Neuronal stem cell (in vitro differentiated cells): Measurements from ENCODE around the gene PRR16.

Experiments used
- DNase-seq: peaks from one replicate; pipeline ENCODE4 v3.0.0-alpha.2; 2013; ENCODE audit warnings: low spot score
- H2AFZ ChIP-seq: one replicate; pipeline ENCODE4 v1.6.1; 2013; ENCODE audit warnings: mild to moderate bottlenecking, low read length, inconsistent platforms
- H2AK5ac ChIP-seq: 2 replicates; pipeline ENCODE4 v1.6.1; 2013; ENCODE audit warnings: low read depth, mild to moderate bottlenecking, inconsistent platforms, low read length, moderate library complexity, mixed read lengths
- H2BK120ac ChIP-seq: 2 replicates; pipeline ENCODE4 v1.6.1; 2013; ENCODE audit warnings: low read depth, mild to moderate bottlenecking, inconsistent platforms, low read length, moderate library complexity, mixed read lengths
- H2BK12ac ChIP-seq: one replicate; pipeline ENCODE4 v1.6.1; 2013; ENCODE audit warnings: low read length, inconsistent platforms
- H2BK15ac ChIP-seq: 2 replicates; pipeline ENCODE4 v1.6.1; 2013; ENCODE audit warnings: mild to moderate bottlenecking, low read length, inconsistent platforms, mixed read lengths
- H2BK5ac ChIP-seq: one replicate; pipeline ENCODE4 v1.6.1; 2013; ENCODE audit warnings: inconsistent platforms, mild to moderate bottlenecking, low read length, moderate library complexity
- H3K14ac ChIP-seq: one replicate; pipeline ENCODE4 v1.6.1; 2013; ENCODE audit warnings: low read length, inconsistent platforms
- H3K18ac ChIP-seq: 2 replicates; pipeline ENCODE4 v1.6.1; 2013; ENCODE audit warnings: low read length, inconsistent platforms
- H3K23ac ChIP-seq: 2 replicates; pipeline ENCODE4 v1.6.1; 2013; ENCODE audit warnings: low read depth, mild to moderate bottlenecking, mixed read lengths, low read length, inconsistent platforms; ENCODE audit not compliant: poor library complexity
- H3K27ac ChIP-seq: replicated peaks from 3 replicates; pipeline ENCODE4 v1.5.1; 2013; ENCODE audit warnings: low read length, inconsistent platforms
- H3K27me3 ChIP-seq, 3 experiments: 2 replicates each; pipeline ENCODE4 v1.6.1; 2013; ENCODE audit warnings: low read length in 3 of 3, mild to moderate bottlenecking in 2 of 3, inconsistent platforms in 1 of 3, low read depth in 1 of 3, mixed read lengths in 1 of 3, moderate library complexity in 1 of 3; ENCODE audit not compliant: control insufficient read depth in 3 of 3, insufficient read depth in 3 of 3
- H3K36me3 ChIP-seq, 2 donors: replicated peaks in 1 of 2; 2 replicates each; pipeline ENCODE4 v1.6.1; 2013; ENCODE audit warnings: low read length in 2 of 2; ENCODE audit not compliant: control insufficient read depth in 2 of 2, insufficient read depth in 2 of 2
- H3K4ac ChIP-seq: 2 replicates; pipeline ENCODE4 v1.6.1; 2013; ENCODE audit warnings: inconsistent platforms, mild to moderate bottlenecking, low read length, moderate library complexity
- H3K4me1 ChIP-seq, 2 donors: 1 replicate in 1 of 2; 2 replicates in 1 of 2; pipeline ENCODE4 v1.6.1; 2013; ENCODE audit warnings: low read length in 2 of 2, low read depth in 1 of 2; ENCODE audit not compliant: control insufficient read depth in 2 of 2, insufficient read depth in 1 of 2
- H3K4me2 ChIP-seq: one replicate; pipeline ENCODE4 v1.6.1; 2013; ENCODE audit warnings: mild to moderate bottlenecking, low read length, inconsistent platforms; ENCODE audit not compliant: insufficient read depth, poor library complexity, severe bottlenecking
- H3K4me3 ChIP-seq, 2 donors: 2 replicates each; pipeline ENCODE4 v1.5.1; 2013; ENCODE audit warnings: low read length in 2 of 2, mild to moderate bottlenecking in 2 of 2, inconsistent platforms in 1 of 2, moderate library complexity in 1 of 2
- H3K79me1 ChIP-seq: one replicate; pipeline ENCODE4 v1.6.1; 2013; ENCODE audit warnings: low read depth, mild to moderate bottlenecking, inconsistent platforms, low read length, moderate library complexity
- H3K9ac ChIP-seq: one replicate; pipeline ENCODE4 v1.6.1; 2013; ENCODE audit warnings: mild to moderate bottlenecking, low read depth, low read length, inconsistent platforms; ENCODE audit not compliant: poor library complexity
- H3K9me3 ChIP-seq, 2 donors: replicated peaks in 1 of 2; 2 replicates each; pipeline versions ENCODE3 to v1.6.1; 2013; ENCODE audit warnings: low read length in 2 of 2, mild to moderate bottlenecking in 2 of 2, inconsistent platforms in 1 of 2, low read depth in 1 of 2, mixed read lengths in 1 of 2, moderate library complexity in 1 of 2; ENCODE audit not compliant: control insufficient read depth in 2 of 2, insufficient read depth in 1 of 2
- H4K8ac ChIP-seq: one replicate; pipeline ENCODE4 v1.6.1; 2013; ENCODE audit warnings: low read depth, mild to moderate bottlenecking, inconsistent platforms, low read length, moderate library complexity
- H4K91ac ChIP-seq: one replicate; pipeline ENCODE4 v1.6.1; 2013; ENCODE audit warnings: low read length, low read depth, mild to moderate bottlenecking, inconsistent platforms; ENCODE audit not compliant: poor library complexity
- WGBS, 2 donors: extraction: QIAGEN DNeasy Blood & Tissue Kit; methylation state at CpG; one replicate each; pipeline ENCODE4 v1.1.7; 2013; ENCODE audit warnings: missing lambda C conversion rate in 2 of 2, mixed read lengths in 1 of 2; ENCODE audit not compliant: insufficient read length in 2 of 2, insufficient replicate concordance in 1 of 2; ENCODE audit errors: extremely low coverage in 2 of 2; 5-methylcytosine and 5-hydroxymethylcytosine counted together

The PRR16 gene

GRCh38 chr5:120507800-120508463 is 43.8 kb downstream of the PRR16 start:
- no peak overlapping the region for H2BK12ac ChIP-seq
- DNase-seq = no peak
- H3K36me3 ChIP-seq = no peaks in the 10 kb centered on the region
- H3K79me1 ChIP-seq = no peaks in the 10 kb centered on the region
- H2AK5ac ChIP-seq = no peak overlapping the region
- H2BK15ac ChIP-seq = no peak overlapping the region
- no peak overlapping the region for H3K9ac ChIP-seq
- no peak overlapping the region for H2BK5ac ChIP-seq
- H2AFZ ChIP-seq = peak overlapping the region; percentile 6
- H4K91ac ChIP-seq = no peak overlapping the region
- H3K27me3 ChIP-seq = no peaks in the 10 kb centered on the region
- no peak overlapping the region for H3K23ac ChIP-seq
- H3K14ac ChIP-seq = no peak overlapping the region
- no CpG with 5 or more reads among the region's 2 CpGs for WGBS, 2 donors
- no peak overlapping the region for H3K4me2 ChIP-seq
- H3K9me3 ChIP-seq = no peaks in the 10 kb centered on the region
- no peak overlapping the region for H3K4ac ChIP-seq
- no peak overlapping the region for H4K8ac ChIP-seq
- H3K18ac ChIP-seq = no peak overlapping the region
- H3K4me1 ChIP-seq = peaks cover 5 to 12% of the 10 kb centered on the region in 2 donors
- no peak overlapping the region for H2BK120ac ChIP-seq
- no peak overlapping the region for H3K27ac ChIP-seq
- no peak overlapping the region for H3K4me3 ChIP-seq

GRCh38 chr5:120509053-120509452 is 45.0 kb downstream of the PRR16 start:
- Histone ChIP-seq H2BK12ac (no peak overlapping the region), H3K36me3 (no peaks in the 10 kb centered on the region), H3K23ac (no peak overlapping the region), H3K14ac (no peak overlapping the region), H3K4me3 (no peak overlapping the region), H3K9me3 (no peaks in the 10 kb centered on the region), H3K27ac (no peak overlapping the region), H3K4me2 (no peak overlapping the region), H3K4me1 (peaks cover 5 to 14% of the 10 kb centered on the region in 2 donors), H2BK15ac (no peak overlapping the region), H2AFZ (no peak overlapping the region), H3K18ac (no peak overlapping the region), H4K91ac (no peak overlapping the region), H2AK5ac (no peak overlapping the region), H2BK5ac (no peak overlapping the region), H2BK120ac (no peak overlapping the region), H3K9ac (no peak overlapping the region), H3K27me3 (no peaks in the 10 kb centered on the region), H4K8ac (no peak overlapping the region), H3K79me1 (no peaks in the 10 kb centered on the region), H3K4ac (no peak overlapping the region)
- WGBS, 2 donors = no CpG with 5 or more reads among the region's 3 CpGs
- no peak for DNase-seq

DNA sequence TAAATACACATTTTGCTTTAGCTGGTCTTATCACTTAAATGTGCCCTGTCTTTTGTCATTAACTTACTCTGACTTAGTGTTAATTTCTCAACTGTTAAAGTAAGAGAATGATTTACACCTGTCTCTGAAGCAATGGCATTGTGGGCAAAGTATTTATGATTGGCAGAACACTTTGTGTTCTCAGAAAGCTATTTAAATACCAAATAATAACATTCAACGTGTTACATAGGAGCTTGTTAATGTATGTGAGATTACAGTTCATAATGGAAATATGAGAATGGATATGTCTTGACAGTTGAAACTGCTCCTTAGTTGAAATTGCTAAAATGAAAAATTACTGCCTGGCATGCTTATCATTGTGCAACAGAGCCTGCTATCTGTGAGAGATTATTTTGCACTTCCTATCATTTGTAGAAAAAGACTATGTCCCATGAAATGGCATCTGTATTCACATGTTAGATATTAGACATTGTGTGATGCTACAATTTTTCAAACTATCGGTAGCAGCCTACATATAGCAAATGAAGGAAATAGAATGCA is 46.1 kb downstream of the PRR16 start:
- WGBS, 2 donors = no CpG with 5 or more reads among the region's 2 CpGs

DNA sequence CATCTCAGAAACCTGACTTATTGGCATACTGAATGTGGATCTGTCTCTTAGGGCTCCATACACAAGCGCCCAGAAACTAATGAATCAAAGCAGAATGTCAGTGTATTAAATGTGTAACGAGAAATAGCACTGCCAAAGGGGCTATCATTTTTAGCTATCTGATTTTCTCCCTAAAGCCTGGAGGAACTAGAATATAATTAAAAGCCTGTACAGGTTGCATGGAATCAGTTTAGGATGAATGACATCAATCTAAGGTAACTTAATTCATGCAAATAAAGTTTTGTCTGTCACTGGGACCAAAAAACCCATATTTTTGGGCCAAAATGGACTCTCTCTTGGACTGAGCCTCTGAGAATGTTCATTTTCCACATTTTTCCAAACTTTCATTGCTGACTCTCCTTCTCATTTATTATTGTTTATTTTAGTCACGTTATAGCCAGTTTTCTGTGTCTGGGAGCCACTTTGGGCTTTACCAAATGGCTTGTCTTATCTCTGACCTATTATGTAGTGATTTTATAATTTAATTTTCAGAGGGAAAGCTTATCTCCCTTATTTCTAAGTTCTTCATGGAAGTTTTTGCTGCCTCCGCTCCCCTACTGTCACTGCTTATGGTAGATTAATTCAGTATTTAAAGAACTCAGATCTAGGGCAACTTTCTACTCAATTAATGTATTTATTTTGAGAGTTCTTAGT is 47.0 kb downstream of the PRR16 start:
- no peaks in the 10 kb centered on the region for H3K79me1 ChIP-seq
- no peaks in the 10 kb centered on the region for H3K27me3 ChIP-seq
- no peak overlapping the region for H2AK5ac ChIP-seq
- H4K8ac ChIP-seq = no peak overlapping the region
- H2BK15ac ChIP-seq = no peak overlapping the region
- DNase-seq = no peak
- H2AFZ ChIP-seq = no peak overlapping the region
- no peak overlapping the region for H3K23ac ChIP-seq
- no peaks in the 10 kb centered on the region for H3K36me3 ChIP-seq
- H3K18ac ChIP-seq = no peak overlapping the region
- WGBS, 2 donors = no CpG with 5 or more reads among the region's 4 CpGs
- no peak overlapping the region for H3K9ac ChIP-seq
- no peak overlapping the region for H4K91ac ChIP-seq
- peaks cover 6 to 14% of the 10 kb centered on the region in 2 donors for H3K4me1 ChIP-seq
- H3K4me2 ChIP-seq = no peak overlapping the region
- no peak overlapping the region for H2BK120ac ChIP-seq
- H3K4me3 ChIP-seq = no peak overlapping the region
- H3K14ac ChIP-seq = no peak overlapping the region
- H3K27ac ChIP-seq = no peak overlapping the region
- no peak overlapping the region for H2BK12ac ChIP-seq
- no peak overlapping the region for H3K4ac ChIP-seq
- H2BK5ac ChIP-seq = no peak overlapping the region
- H3K9me3 ChIP-seq = no peaks in the 10 kb centered on the region

More for the DNA sequence above, 46.1 kb downstream of the PRR16 start:
- no peak overlapping the region for H2BK15ac ChIP-seq
- no peaks in the 10 kb centered on the region for H3K36me3 ChIP-seq
- no peaks in the 10 kb centered on the region for H3K9me3 ChIP-seq
- H4K91ac ChIP-seq = no peak overlapping the region
- H3K18ac ChIP-seq = no peak overlapping the region
- H3K4me3 ChIP-seq = no peak overlapping the region
- no peak overlapping the region for H3K14ac ChIP-seq
- H3K79me1 ChIP-seq = no peaks in the 10 kb centered on the region
- no peak for DNase-seq
- no peak overlapping the region for H3K4ac ChIP-seq
- no peak overlapping the region for H2BK5ac ChIP-seq
- H3K27me3 ChIP-seq = no peaks in the 10 kb centered on the region
- H2BK12ac ChIP-seq = no peak overlapping the region
- H3K4me1 ChIP-seq = peaks cover 6 to 14% of the 10 kb centered on the region in 2 donors
- H2AK5ac ChIP-seq = no peak overlapping the region
- H3K27ac ChIP-seq = no peak overlapping the region
- H2BK120ac ChIP-seq = no peak overlapping the region
- no peak overlapping the region for H3K23ac ChIP-seq
- no peak overlapping the region for H2AFZ ChIP-seq
- no peak overlapping the region for H3K4me2 ChIP-seq
- no peak overlapping the region for H4K8ac ChIP-seq
- H3K9ac ChIP-seq = no peak overlapping the region
